ENCODE results near the gene MED15.

Gene MED15

GRCh38 chr22:20629401-20629800, 122.0 kb downstream of the MED15 start:
- FAIRE-seq = no peak

- no peak for FAIRE-seq
Observed at GRCh38 chr22:20630873-20631617, 123.6 kb downstream of the MED15 start.

- no peak for FAIRE-seq
Observed at GRCh38 chr22:20632082-20632481, 124.7 kb downstream of the MED15 start.

GRCh38 chr22:20632518-20632917, 125.1 kb downstream of the MED15 start:
- FAIRE-seq = no peak

GRCh38 chr22:20634560-20635226, 127.3 kb downstream of the MED15 start:
- no peak for FAIRE-seq

- FAIRE-seq = no peak
Observed at GRCh38 chr22:20635227-20635591, 127.8 kb downstream of the MED15 start.

GRCh38 chr22:20636075-20636812, 128.8 kb downstream of the MED15 start:
- FAIRE-seq = no peak

GRCh38 chr22:20636945-20637344, 129.5 kb downstream of the MED15 start:
- FAIRE-seq = no peak

All from colon (tissue), 2 donors.